Lung (tissue), 12 donors: ENCODE results near the gene SLC19A1. TPM values are rescaled to one million over a fixed set of nuclear protein-coding genes. Genes with fewer than 3 reads are reported as not detected.

Experiments
- ATAC-seq: fragments of 200-7000 bp; cut with Tn5 transposase; one replicate; pipeline ENCODE4 v1.9.1; 2020; ENCODE audit warnings: moderate number of reproducible peaks; ENCODE audit not compliant: insufficient read depth, low FRiP score
- DNase-seq, 3 donors: peaks; one replicate each; pipeline ENCODE4 v3.0.0-alpha.2; 2013 to 2017
- H3K27ac ChIP-seq, 2 donors: one replicate each; pipeline ENCODE4 v1.5.1; 2013; ENCODE audit warnings: mild to moderate bottlenecking in 2 of 2, moderate library complexity in 2 of 2, control low read depth in 1 of 2, inconsistent platforms in 1 of 2, low read depth in 1 of 2, low read length in 1 of 2
- H3K27me3 ChIP-seq, 3 donors: one replicate each; pipeline ENCODE4 v1.5.1; 2013; ENCODE audit warnings: low read length in 2 of 3; ENCODE audit not compliant: control insufficient read depth in 3 of 3, insufficient read depth in 3 of 3
- H3K36me3 ChIP-seq, 4 donors: one replicate each; pipeline ENCODE4 v1.5.1; 2013; ENCODE audit warnings: low read length in 4 of 4, mild to moderate bottlenecking in 1 of 4, moderate library complexity in 1 of 4; ENCODE audit not compliant: control insufficient read depth in 4 of 4, insufficient read depth in 4 of 4
- H3K4me1 ChIP-seq, 5 donors: one replicate each; pipeline ENCODE4 v1.5.1; 2013; ENCODE audit warnings: low read length in 5 of 5, mild to moderate bottlenecking in 2 of 5, moderate library complexity in 1 of 5; ENCODE audit not compliant: control insufficient read depth in 5 of 5, insufficient read depth in 5 of 5
- H3K4me3 ChIP-seq: one replicate; pipeline ENCODE4 v1.5.1; 2013; ENCODE audit warnings: mild to moderate bottlenecking, control low read depth, moderate library complexity
- H3K9ac ChIP-seq, 2 donors: one replicate each; pipeline ENCODE4 v1.5.1; 2013; ENCODE audit warnings: low read length in 2 of 2, control low read depth in 1 of 2; ENCODE audit not compliant: insufficient read depth in 1 of 2
- H3K9me3 ChIP-seq, 4 donors: one replicate each; pipeline ENCODE4 v1.5.1; 2013; ENCODE audit warnings: low read length in 3 of 4, mild to moderate bottlenecking in 1 of 4, moderate library complexity in 1 of 4; ENCODE audit not compliant: control insufficient read depth in 4 of 4, insufficient read depth in 3 of 4
- WGBS, 2 donors: extraction: QIAGEN DNeasy Blood & Tissue Kit; methylation state at CpG; one replicate each; pipeline ENCODE4 v1.1.7; 2013; 5-methylcytosine and 5-hydroxymethylcytosine counted together
- polyA plus RNA-seq, 2 donors: library from polyadenylated mRNA; stranded (reverse); fragments of 200-250 nt; gene quantifications; one replicate each; pipeline ENCODE4 v1.2.1, GENCODE V29; 2013
- total RNA-seq, 2 donors: library from RNA; depleted of rRNA in 1 of 2; stranded (reverse); fragments of >200 nt in 1 of 2; gene quantifications; one replicate each; pipeline ENCODE4 v1.2.1, GENCODE V29; 2014 to 2021
- TF ChIP-seq, protein P1 (sequence below): IDR thresholded peaks from 2 replicates; pipeline ENCODE4 v1.5.1; 2012; ENCODE audit warnings: mild to moderate bottlenecking; ENCODE audit errors: control extremely low read depth, extremely low read depth
- donor health status: control.
- donor health status: control.
- donor health status: Bipolar disorder and iron deficiency.
- donor health status: healthy.
- donor health status: DM: yes; HTN: yes; CAD: no.

SLC19A1 gene
- total and polyA plus RNA-seq, 4 donors = 23.8 to 42.0 (median 26.2) TPM

DNA sequence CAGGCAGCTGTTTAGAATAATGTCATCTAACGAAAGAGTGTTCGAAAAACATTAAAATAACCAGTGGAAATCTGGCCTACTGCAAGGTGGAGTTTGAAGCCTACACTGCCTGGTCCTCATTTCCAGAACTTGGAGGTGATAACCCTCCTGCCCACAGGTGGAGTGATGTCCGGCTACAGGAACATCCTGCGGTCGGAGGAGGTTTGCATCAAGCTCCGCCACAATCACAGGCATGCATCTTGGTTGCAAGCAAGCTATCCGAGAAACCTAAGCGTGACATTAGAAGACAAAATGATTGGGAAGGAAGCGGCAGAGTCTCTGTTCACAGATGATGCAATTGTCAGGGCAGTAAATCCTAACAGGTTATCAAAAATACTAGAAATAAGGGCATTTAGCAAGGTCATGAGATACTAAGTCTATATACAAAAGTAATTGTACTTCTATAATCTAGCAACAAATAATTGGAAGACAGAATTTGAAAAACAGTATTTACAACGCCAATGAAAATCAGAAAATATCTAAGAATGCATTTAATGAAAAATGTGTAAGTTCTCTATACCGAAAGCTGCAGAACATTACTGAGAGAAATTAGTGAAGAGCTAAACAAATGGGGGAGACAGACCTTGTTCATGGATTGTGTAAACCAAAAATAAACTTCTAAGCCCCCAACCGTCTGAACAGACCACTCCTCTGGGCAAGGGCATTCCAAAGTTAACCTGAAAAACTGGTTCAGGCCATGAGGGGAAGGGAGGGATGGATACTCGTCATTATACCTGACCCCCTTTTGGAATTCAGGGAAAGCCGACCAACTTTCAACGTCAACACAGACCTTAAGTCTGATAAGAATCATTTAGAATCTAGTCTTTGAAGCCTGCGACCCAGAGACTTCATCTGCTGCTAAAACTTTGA lies 4.7 kb upstream of the SLC19A1 start:
- no peaks in the 10 kb centered on the region for H3K27me3 ChIP-seq
- ATAC-seq = no peak
- no peak overlapping the region for H3K9ac ChIP-seq
- H3K36me3 ChIP-seq = no peaks in the 10 kb centered on the region
- DNase-seq = peak; percentile 37 to 54 (median 52)
- no peak overlapping the region for H3K4me3 ChIP-seq
- 75 to 77% methylated on average over 16 of the region's 16 CpGs for WGBS, 2 donors
- TF ChIP-seq, protein P1, sequence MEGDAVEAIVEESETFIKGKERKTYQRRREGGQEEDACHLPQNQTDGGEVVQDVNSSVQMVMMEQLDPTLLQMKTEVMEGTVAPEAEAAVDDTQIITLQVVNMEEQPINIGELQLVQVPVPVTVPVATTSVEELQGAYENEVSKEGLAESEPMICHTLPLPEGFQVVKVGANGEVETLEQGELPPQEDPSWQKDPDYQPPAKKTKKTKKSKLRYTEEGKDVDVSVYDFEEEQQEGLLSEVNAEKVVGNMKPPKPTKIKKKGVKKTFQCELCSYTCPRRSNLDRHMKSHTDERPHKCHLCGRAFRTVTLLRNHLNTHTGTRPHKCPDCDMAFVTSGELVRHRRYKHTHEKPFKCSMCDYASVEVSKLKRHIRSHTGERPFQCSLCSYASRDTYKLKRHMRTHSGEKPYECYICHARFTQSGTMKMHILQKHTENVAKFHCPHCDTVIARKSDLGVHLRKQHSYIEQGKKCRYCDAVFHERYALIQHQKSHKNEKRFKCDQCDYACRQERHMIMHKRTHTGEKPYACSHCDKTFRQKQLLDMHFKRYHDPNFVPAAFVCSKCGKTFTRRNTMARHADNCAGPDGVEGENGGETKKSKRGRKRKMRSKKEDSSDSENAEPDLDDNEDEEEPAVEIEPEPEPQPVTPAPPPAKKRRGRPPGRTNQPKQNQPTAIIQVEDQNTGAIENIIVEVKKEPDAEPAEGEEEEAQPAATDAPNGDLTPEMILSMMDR = no peak
- H3K9me3 ChIP-seq = no peaks in the 10 kb centered on the region
- H3K27ac ChIP-seq = no peak overlapping the region
- H3K4me1 ChIP-seq = peaks cover 0 to 19% (median 4%) of the 10 kb centered on the region in 5 donors

- no peak overlapping the region for H3K27ac ChIP-seq
- DNase-seq (peak in 1 of 3 donors; percentile 9), ATAC-seq (no peak)
- TF ChIP-seq, protein P1 = no peak
- 90 to 95% methylated on average over 22 of the region's 22 CpGs for WGBS, 2 donors
- H3K27me3 ChIP-seq = no peaks in the 10 kb centered on the region
- no peak overlapping the region for H3K4me3 ChIP-seq
- H3K4me1 ChIP-seq = peaks cover 0 to 19% (median 10%) of the 10 kb centered on the region in 5 donors
- H3K9ac ChIP-seq = no peak overlapping the region
- no peaks in the 10 kb centered on the region for H3K36me3 ChIP-seq
- H3K9me3 ChIP-seq = no peaks in the 10 kb centered on the region
Measured at GRCh38 chr21:45545691-45546531, 3.7 kb upstream of the SLC19A1 start.

GRCh38 chr21:45545236-45545570 lies 3.0 kb upstream of the SLC19A1 start:
- H3K27ac ChIP-seq = no peak overlapping the region
- no peak for ATAC-seq
- no peaks in the 10 kb centered on the region for H3K27me3 ChIP-seq
- no peak overlapping the region for H3K9ac ChIP-seq
- TF ChIP-seq, protein P1 = no peak
- 89 to 96% methylated on average over 6 of the region's 6 CpGs for WGBS, 2 donors
- H3K4me3 ChIP-seq = no peak overlapping the region
- DNase-seq = no peak
- no peaks in the 10 kb centered on the region for H3K9me3 ChIP-seq
- no peaks in the 10 kb centered on the region for H3K36me3 ChIP-seq
- H3K4me1 ChIP-seq = peaks cover 0 to 21% (median 8%) of the 10 kb centered on the region in 5 donors
